ENCODE data around the gene KHDC4.

DNA sequence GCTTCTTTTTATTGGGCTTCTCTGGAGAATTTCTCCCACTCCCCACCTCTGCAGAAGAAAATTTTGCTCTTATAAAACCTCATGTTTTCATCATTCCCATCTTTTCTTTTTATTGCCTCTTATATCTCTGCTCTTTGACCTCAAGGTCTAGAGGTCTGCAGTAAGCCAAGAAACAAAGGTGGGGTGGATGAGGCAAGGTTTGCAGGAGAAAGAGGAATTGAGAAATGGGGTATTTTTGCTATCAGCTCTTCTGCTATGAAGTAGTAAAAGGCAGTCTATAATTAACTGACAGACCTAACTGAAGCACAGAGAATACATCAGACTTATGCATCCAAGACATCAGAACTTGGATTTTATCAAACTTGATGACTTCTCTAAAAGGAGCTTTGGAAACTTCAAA lies 52.0 kb downstream of the KHDC4 start:
- TF ChIP-seq, protein P1, sequence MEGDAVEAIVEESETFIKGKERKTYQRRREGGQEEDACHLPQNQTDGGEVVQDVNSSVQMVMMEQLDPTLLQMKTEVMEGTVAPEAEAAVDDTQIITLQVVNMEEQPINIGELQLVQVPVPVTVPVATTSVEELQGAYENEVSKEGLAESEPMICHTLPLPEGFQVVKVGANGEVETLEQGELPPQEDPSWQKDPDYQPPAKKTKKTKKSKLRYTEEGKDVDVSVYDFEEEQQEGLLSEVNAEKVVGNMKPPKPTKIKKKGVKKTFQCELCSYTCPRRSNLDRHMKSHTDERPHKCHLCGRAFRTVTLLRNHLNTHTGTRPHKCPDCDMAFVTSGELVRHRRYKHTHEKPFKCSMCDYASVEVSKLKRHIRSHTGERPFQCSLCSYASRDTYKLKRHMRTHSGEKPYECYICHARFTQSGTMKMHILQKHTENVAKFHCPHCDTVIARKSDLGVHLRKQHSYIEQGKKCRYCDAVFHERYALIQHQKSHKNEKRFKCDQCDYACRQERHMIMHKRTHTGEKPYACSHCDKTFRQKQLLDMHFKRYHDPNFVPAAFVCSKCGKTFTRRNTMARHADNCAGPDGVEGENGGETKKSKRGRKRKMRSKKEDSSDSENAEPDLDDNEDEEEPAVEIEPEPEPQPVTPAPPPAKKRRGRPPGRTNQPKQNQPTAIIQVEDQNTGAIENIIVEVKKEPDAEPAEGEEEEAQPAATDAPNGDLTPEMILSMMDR (conservative IDR thresholded peaks at IDR 0.05 in 1 of 2, IDR thresholded peaks at IDR 0.05 in 1 of 2; ENCODE audit: low read depth in 1 of 2, low read length in 2 of 2) = no peak
- TF ChIP-seq EZH2 (IDR thresholded peaks at IDR 0.05; ENCODE audit: low read length, missing control alignments) = no peak
